Measurements from ENCODE around the gene PPIE.

DNA sequence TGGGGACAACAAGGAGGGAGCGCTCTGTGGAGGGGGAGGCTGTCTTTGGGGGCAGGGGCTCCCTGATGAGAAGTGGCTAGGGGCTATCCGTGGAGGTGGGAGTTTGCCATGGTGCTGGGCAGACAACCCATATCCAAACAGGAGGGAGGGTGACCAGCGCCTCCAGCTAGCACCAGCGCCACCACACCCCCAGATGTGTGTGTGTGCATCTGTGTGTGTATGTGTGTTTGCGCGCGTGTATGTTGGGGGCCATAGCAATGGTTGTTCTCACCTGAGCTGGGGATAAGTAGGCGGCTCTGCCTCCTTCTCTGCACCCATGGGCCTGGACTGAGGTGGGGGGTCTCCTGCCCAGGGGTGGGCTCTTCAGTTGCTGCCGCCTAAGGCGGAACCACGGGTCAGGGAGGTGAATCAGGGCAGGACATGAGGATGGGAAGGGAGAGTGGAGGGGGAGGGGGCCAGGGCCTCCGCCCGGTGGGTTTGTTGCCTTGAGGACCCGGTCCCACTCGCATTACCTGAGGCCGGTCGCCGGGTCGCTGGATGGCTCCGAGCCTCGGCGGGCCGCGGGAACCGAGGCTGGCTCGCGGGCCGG is 47.8 kb upstream of the PPIE start:
- TF ChIP-seq ZNF70 (CRISPR knock-in tag; IDR thresholded peaks at IDR 0.05) = no peak
- no peak for TF ChIP-seq CREB5 (CRISPR knock-in tag; IDR thresholded peaks at IDR 0.05; ENCODE audit: low read depth)
- no peak for TF ChIP-seq RARB (CRISPR knock-in tag; IDR thresholded peaks at IDR 0.05)
- TF ChIP-seq, protein P1, sequence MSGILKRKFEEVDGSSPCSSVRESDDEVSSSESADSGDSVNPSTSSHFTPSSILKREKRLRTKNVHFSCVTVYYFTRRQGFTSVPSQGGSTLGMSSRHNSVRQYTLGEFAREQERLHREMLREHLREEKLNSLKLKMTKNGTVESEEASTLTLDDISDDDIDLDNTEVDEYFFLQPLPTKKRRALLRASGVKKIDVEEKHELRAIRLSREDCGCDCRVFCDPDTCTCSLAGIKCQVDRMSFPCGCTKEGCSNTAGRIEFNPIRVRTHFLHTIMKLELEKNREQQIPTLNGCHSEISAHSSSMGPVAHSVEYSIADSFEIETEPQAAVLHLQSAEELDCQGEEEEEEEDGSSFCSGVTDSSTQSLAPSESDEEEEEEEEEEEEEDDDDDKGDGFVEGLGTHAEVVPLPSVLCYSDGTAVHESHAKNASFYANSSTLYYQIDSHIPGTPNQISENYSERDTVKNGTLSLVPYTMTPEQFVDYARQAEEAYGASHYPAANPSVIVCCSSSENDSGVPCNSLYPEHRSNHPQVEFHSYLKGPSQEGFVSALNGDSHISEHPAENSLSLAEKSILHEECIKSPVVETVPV (CRISPR knock-in tag; IDR thresholded peaks at IDR 0.05) = no peak
- TF ChIP-seq BACH2 (CRISPR knock-in tag; IDR thresholded peaks at IDR 0.05; ENCODE audit: borderline replicate concordance) = no peak
- TF ChIP-seq ISL1 (CRISPR knock-in tag; IDR thresholded peaks at IDR 0.05) = no peak
- TF ChIP-seq ZFP30 (CRISPR knock-in tag; IDR thresholded peaks at IDR 0.05) = no peak
